SK-N-MC (cell line): ENCODE data around the gene C16orf96.

ENCODE experiments used
- EZH2 ChIP-seq: fragments of 200-600 bp; sonication (generic); IDR thresholded peaks from one replicate; pipeline ENCODE4 v1.6.1; 2017; ENCODE audit warnings: antibody characterized with exemption
- FOXP2 ChIP-seq: optimal IDR thresholded peaks from 2 replicates; pipeline ENCODE3; 2011; ENCODE audit warnings: mild to moderate bottlenecking, moderate library complexity; ENCODE audit not compliant: insufficient read depth; ENCODE audit errors: extremely low read length, control extremely low read depth
- POLR2AphosphoS5 ChIP-seq: IDR thresholded peaks from 2 replicates; pipeline ENCODE4 v1.6.1; 2012; ENCODE audit warnings: mild to moderate bottlenecking, low read depth, low read length, borderline replicate concordance

DNA sequence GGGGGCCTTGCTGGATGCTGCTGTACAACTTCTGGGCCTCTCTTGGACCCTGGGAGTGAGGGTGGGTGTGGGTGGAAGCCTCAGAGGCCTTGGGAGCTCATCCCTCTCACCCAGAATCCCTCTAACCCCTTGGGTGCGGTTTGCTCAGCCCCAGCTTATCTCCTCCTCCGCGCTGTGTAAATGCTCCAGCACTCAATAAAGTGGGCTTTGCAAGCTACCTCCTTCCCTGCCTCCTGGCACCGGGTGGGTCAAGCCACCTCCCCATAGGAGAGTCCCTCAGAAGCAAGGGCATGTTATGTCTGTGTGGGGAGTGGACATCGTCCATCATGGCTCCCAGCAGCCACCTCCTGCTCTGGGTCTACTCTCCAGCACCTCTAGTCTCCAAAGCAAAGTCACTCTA is 46.0 kb upstream of the C16orf96 start:
- TF ChIP-seq POLR2AphosphoS5 (no peak), EZH2 (no peak), FOXP2 (no peak)
